Peyer's patch (tissue), 4 donors: ENCODE data around the gene ACO1.

ENCODE experiments used
- CTCF ChIP-seq, 6 experiments: fragments of 450-650 bp in 4 of 6; fragments of 200-600 bp in 2 of 6; sonication (generic) in 1 of 6; IDR thresholded peaks; one replicate each; pipeline ENCODE4 v1.5.1; 2017 to 2019; ENCODE audit warnings: antibody characterized with exemption in 6 of 6, mild to moderate bottlenecking in 3 of 6, moderate library complexity in 1 of 6
- POLR2A ChIP-seq, 2 donors: fragments of 450-650 bp; IDR thresholded peaks; one replicate each; pipeline ENCODE4 v1.5.1; 2017; ENCODE audit warnings: antibody characterized with exemption in 2 of 2, mild to moderate bottlenecking in 2 of 2, moderate library complexity in 2 of 2

GRCh38 chr9:32348106-32348695, 36.2 kb upstream of the ACO1 start:
- no peak for TF ChIP-seq CTCF (IDR thresholded peaks at IDR 0.05)
- no peak for TF ChIP-seq POLR2A (IDR thresholded peaks at IDR 0.05)
